A549 (cell line): Measurements from ENCODE around the gene TEX9. TPM values are rescaled to one million over a fixed set of nuclear protein-coding genes. Genes with fewer than 3 reads are reported as not detected.

ENCODE experiments used
- ATAC-seq, 2 experiments: fragments of 200-7000 bp in 1 of 2; fragments of >200 bp in 1 of 2; cut with Nextera tagmentation in 1 of 2; cut with Tn5 transposase in 1 of 2; 3 replicates each; pipeline versions ENCODE4 v1.8.0 to v1.9.1; 2018 to 2020; ENCODE audit warnings: mild to moderate bottlenecking in 1 of 2, moderate library complexity in 1 of 2
- CTCF ChIA-PET: fragments of 300-600 bp; sonication (Branson Sonifier 250); formaldehyde crosslinking; extraction: SDS; loops from one replicate; lab custom pipeline; 2021; ENCODE audit warnings: antibody characterized with exemption, inconsistent platforms; lab: Yijun Ruan, JAX
- POLR2A ChIA-PET: fragments of 350-600 bp; formaldehyde crosslinking; extraction: SDS; loops from one replicate; lab custom pipeline; 2021; ENCODE audit warnings: antibody characterized with exemption, inconsistent platforms; lab: Yijun Ruan, JAX
- DNase-seq, 2 experiments: peaks; one replicate each; pipeline versions ENCODE4 v3.0.0 to v3.0.0-alpha.2; 2011 to 2016; ENCODE audit warnings: low read depth in 1 of 2, low spot score in 1 of 2
- FAIRE-seq: peaks from 2 replicates; lab custom pipeline; 2011; peaks lifted over from hg19 to GRCh38; lab: Jason Lieb, UNC
- H3K27ac ChIP-seq, 2 experiments: fragments of >200 bp; sonication (Bioruptor Twin); formaldehyde crosslinking; 3 replicates each; pipeline ENCODE4 v1.5.1; 2016 to 2017
- H3K4me1 ChIP-seq: fragments of >200 bp; sonication (Bioruptor Twin); formaldehyde crosslinking; 3 replicates; pipeline ENCODE4 v1.6.1; 2016
- H3K4me2 ChIP-seq: fragments of >200 bp; sonication (Bioruptor Twin); formaldehyde crosslinking; 3 replicates; pipeline ENCODE4 v1.6.1; 2016
- H3K4me3 ChIP-seq: fragments of >200 bp; sonication (Bioruptor Twin); formaldehyde crosslinking; 3 replicates; pipeline ENCODE4 v1.5.1; 2016
- H3K9me3 ChIP-seq: fragments of >200 bp; sonication (Bioruptor Twin); formaldehyde crosslinking; 3 replicates; pipeline ENCODE4 v1.6.1; 2016
- CHD2 ChIP-seq: fragments of 150-350 bp; IDR thresholded peaks from 2 replicates; pipeline ENCODE4 v1.6.1; 2014; ENCODE audit warnings: low read length; ENCODE audit not compliant: partially characterized antibody
- CHD4 ChIP-seq: fragments of 200-600 bp; sonication (generic); IDR thresholded peaks from 2 replicates; pipeline ENCODE4 v1.6.1; 2016; ENCODE audit warnings: antibody characterized with exemption, mild to moderate bottlenecking, borderline replicate concordance
- EP300 ChIP-seq, 2 experiments: fragments of >200 bp; sonication (Bioruptor Twin); formaldehyde crosslinking; IDR thresholded peaks; 2 replicates in 1 of 2; 3 replicates in 1 of 2; pipeline ENCODE4 v1.6.1; 2016 to 2017
- FOSB ChIP-seq: fragments of 250-450 bp; sonication (Bioruptor Pico); IDR thresholded peaks from 2 replicates; pipeline ENCODE4 v1.5.0; 2020; ENCODE audit warnings: mild to moderate bottlenecking, moderate library complexity
- HDAC2 ChIP-seq: fragments of 200-600 bp; sonication (generic); IDR thresholded peaks from 2 replicates; pipeline ENCODE4 v1.6.1; 2016
- JUN ChIP-seq, 2 experiments: fragments of >200 bp; sonication (Bioruptor Twin); formaldehyde crosslinking; IDR thresholded peaks; 2 replicates in 1 of 2; 3 replicates in 1 of 2; pipeline ENCODE4 v1.6.1; 2016 to 2017
- KDM1A ChIP-seq: fragments of 200-600 bp; sonication (generic); IDR thresholded peaks from 2 replicates; pipeline ENCODE4 v1.6.1; 2016; ENCODE audit warnings: low read depth, mild to moderate bottlenecking
- MAZ ChIP-seq: fragments of 150-350 bp; IDR thresholded peaks from 2 replicates; pipeline ENCODE4 v1.6.1; 2014; ENCODE audit warnings: antibody characterized with exemption, low read depth, low read length, borderline replicate concordance
- NFE2L2 ChIP-seq: fragments of 150-350 bp; conservative IDR thresholded peaks from 2 replicates; pipeline ENCODE4 v1.6.1; 2014; ENCODE audit warnings: low read length
- POLR2A ChIP-seq: IDR thresholded peaks from 2 replicates; pipeline ENCODE4 v1.6.1; 2012; ENCODE audit warnings: mild to moderate bottlenecking, low read length
- POLR2AphosphoS2 ChIP-seq: conservative IDR thresholded peaks from 2 replicates; pipeline ENCODE4 v1.6.1; 2012; ENCODE audit warnings: low read length, improper control_type of control experiment, inconsistent platforms
- RARB ChIP-seq: fragments of 250-450 bp; sonication (Bioruptor Pico); IDR thresholded peaks from 2 replicates; pipeline ENCODE4 v1.8.0; 2021; ENCODE audit warnings: mild to moderate bottlenecking, moderate library complexity
- RFX5 ChIP-seq: fragments of 450-650 bp; IDR thresholded peaks from 2 replicates; pipeline ENCODE4 v1.7.1; 2014; ENCODE audit warnings: antibody characterized with exemption, mild to moderate bottlenecking, moderate library complexity
- SMC3 ChIP-seq: fragments of >200 bp; sonication (Bioruptor Twin); formaldehyde crosslinking; IDR thresholded peaks from 3 replicates; pipeline ENCODE4 v1.6.1; 2018; ENCODE audit warnings: inconsistent platforms
- SREBF2 ChIP-seq: fragments of 450-650 bp; IDR thresholded peaks from 2 replicates; pipeline ENCODE4 v1.6.1; 2014; ENCODE audit warnings: mild to moderate bottlenecking, moderate library complexity
- TFCP2L1 ChIP-seq: fragments of 250-450 bp; sonication (Bioruptor Pico); IDR thresholded peaks from 2 replicates; pipeline ENCODE4 v1.5.0; 2021; ENCODE audit warnings: mild to moderate bottlenecking
- TP53 ChIP-seq: fragments of 250-450 bp; sonication (Bioruptor Pico); IDR thresholded peaks from 2 replicates; pipeline ENCODE4 v1.5.0; 2021; ENCODE audit warnings: mild to moderate bottlenecking, moderate library complexity
- ZNF302 ChIP-seq: fragments of 250-450 bp; sonication (Bioruptor Pico); IDR thresholded peaks from 2 replicates; pipeline ENCODE4 v1.9.0; 2021; ENCODE audit warnings: inconsistent platforms, mild to moderate bottlenecking, moderate library complexity
- WGBS: methylation state at CpG from one replicate; pipeline ENCODE4 v1.1.6; 2017; ENCODE audit errors: missing lambda C conversion rate; 5-methylcytosine and 5-hydroxymethylcytosine counted together
- polyA plus RNA-seq, 4 experiments: library from polyadenylated mRNA; depleted of rRNA in 3 of 4; stranded (reverse); fragments of >200 nt; fragmentation: RNase III in 1 of 4; extraction: RNeasy Plus Mini Kit Qiagen cat#74134 plus additional on column Dnase treatment in 1 of 4; gene quantifications; 2 replicates in 3 of 4; 3 replicates in 1 of 4; pipeline ENCODE4 v1.2.3, GENCODE V29; 2011 to 2017
- TF ChIP-seq, protein P1 (sequence below): IDR thresholded peaks from 2 replicates; pipeline ENCODE4 v1.6.1; 2012
- TF ChIP-seq, protein P2 (sequence below): fragments of 250-450 bp; sonication (Bioruptor Pico); IDR thresholded peaks from 2 replicates; pipeline ENCODE4 v1.5.0; 2020; ENCODE audit warnings: low read depth, mild to moderate bottlenecking, moderate library complexity
- TF ChIP-seq, protein P3 (sequence below): fragments of >200 bp; sonication (Bioruptor Twin); formaldehyde crosslinking; IDR thresholded peaks from 3 replicates; pipeline ENCODE4 v1.6.1; 2016
- TF ChIP-seq, protein P4 (sequence below): fragments of >200 bp; sonication (Bioruptor Twin); formaldehyde crosslinking; IDR thresholded peaks from 3 replicates; pipeline ENCODE4 v1.5.1; 2016
- TF ChIP-seq, protein P5 (sequence below): fragments of 450-650 bp; IDR thresholded peaks from 2 replicates; pipeline ENCODE4 v1.6.1; 2014; ENCODE audit warnings: antibody characterized with exemption

Gene TEX9
- polyA plus RNA-seq, 2 of the 4 experiments (the other 2 are of a cell fraction), result 7.7 to 13.3 TPM

DNA sequence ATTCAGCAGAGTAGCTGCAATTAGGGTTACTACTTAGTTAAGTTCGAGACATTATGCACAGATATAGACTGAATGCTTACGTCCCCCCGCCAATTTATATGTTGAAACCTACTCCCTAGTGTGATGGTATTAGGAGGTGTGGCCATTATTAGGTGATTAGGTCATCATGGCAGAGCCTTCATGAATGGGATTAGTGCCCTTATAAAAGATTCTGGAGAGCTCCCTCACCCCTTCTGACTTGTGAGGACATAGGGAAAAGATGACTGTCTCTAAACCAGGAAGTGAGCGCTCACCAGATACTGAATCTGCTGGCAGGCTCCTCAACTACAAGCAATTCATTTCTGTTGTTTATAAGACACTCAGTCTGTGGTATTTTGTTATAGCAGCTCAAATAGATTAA lies 25.6 kb upstream of the TEX9 start:
- DNase-seq (no peak), ATAC-seq (no peak), FAIRE-seq (peak; percentile 23)
- Histone ChIP-seq H3K4me3 (no peak overlapping the region), H3K9me3 (0 out of 3 replicates have a peak, but pooled peaks cover 6% of the 10 kb centered on the region), H3K4me1 (no peaks in the 10 kb centered on the region), H3K27ac (no peak overlapping the region), H3K4me2 (no peak overlapping the region)
- 77% methylated on average over 4 of the region's 4 CpGs for WGBS
- no peak for TF ChIP-seq RFX5
- no peak for TF ChIP-seq CHD4
- TF ChIP-seq TFCP2L1, result no peak
- TF ChIP-seq NFE2L2, result no peak
- TF ChIP-seq, protein P1, sequence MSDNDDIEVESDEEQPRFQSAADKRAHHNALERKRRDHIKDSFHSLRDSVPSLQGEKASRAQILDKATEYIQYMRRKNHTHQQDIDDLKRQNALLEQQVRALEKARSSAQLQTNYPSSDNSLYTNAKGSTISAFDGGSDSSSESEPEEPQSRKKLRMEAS, result no peak
- TF ChIP-seq ZNF302 (CRISPR knock-in tag), result no peak
- TF ChIP-seq HDAC2, result no peak
- ChIA-PET CTCF (interaction anchor here (1.3 kb wide), 1 partner anchor 11 kb away, joined by 5 read pairs; no protein-coding TSS in a partner anchor), POLR2A (no interaction called here)

DNA sequence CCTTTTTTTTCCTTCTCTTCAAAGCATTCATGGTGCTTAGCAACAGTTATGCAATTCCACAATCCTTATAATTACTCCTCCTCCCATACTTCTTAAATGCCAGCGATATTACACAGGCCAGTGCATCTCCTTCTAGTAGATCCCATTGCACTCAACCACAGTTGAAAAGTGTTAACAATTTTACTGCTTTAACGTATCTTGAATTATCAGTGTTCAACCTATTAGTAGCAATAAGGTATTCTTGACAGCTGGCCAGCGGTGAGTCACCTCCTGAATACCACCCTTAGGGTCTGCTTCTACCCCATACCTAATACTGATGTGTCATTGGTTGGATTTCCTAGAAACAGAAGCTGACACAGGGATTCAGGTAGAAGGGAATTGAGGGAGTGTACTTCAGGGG lies 24.0 kb upstream of the TEX9 start:
- Histone ChIP-seq H3K27ac (no peak overlapping the region), H3K4me3 (no peak overlapping the region), H3K4me2 (no peak overlapping the region), H3K4me1 (no peaks in the 10 kb centered on the region), H3K9me3 (0 out of 3 replicates have a peak, but pooled peaks cover 6% of the 10 kb centered on the region)
- 26% methylated on average over 3 of the region's 3 CpGs for WGBS
- POLR2A ChIA-PET, result no interaction called here
- CTCF ChIA-PET, result no interaction called here
- no peak for FAIRE-seq
- no peak for ATAC-seq
- no peak for DNase-seq
- TF ChIP-seq HDAC2, result no peak
- no peak for TF ChIP-seq RARB
- TF ChIP-seq CHD2, result no peak
- TF ChIP-seq TP53, result no peak
- TF ChIP-seq JUN (IDR thresholded peaks at IDR 0.05), result no peak
- TF ChIP-seq POLR2AphosphoS2, result no peak
- TF ChIP-seq, protein P2, sequence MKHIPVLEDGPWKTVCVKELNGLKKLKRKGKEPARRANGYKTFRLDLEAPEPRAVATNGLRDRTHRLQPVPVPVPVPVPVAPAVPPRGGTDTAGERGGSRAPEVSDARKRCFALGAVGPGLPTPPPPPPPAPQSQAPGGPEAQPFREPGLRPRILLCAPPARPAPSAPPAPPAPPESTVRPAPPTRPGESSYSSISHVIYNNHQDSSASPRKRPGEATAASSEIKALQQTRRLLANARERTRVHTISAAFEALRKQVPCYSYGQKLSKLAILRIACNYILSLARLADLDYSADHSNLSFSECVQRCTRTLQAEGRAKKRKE, result no peak
- no peak for TF ChIP-seq KDM1A
- TF ChIP-seq FOSB (CRISPR knock-in tag), result no peak
- TF ChIP-seq TFCP2L1, result no peak
- no peak for TF ChIP-seq MAZ
- no peak for TF ChIP-seq EP300 (IDR thresholded peaks at IDR 0.05)
- TF ChIP-seq, protein P3, sequence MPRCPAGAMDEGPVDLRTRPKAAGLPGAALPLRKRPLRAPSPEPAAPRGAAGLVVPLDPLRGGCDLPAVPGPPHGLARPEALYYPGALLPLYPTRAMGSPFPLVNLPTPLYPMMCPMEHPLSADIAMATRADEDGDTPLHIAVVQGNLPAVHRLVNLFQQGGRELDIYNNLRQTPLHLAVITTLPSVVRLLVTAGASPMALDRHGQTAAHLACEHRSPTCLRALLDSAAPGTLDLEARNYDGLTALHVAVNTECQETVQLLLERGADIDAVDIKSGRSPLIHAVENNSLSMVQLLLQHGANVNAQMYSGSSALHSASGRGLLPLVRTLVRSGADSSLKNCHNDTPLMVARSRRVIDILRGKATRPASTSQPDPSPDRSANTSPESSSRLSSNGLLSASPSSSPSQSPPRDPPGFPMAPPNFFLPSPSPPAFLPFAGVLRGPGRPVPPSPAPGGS, result no peak
- no peak for TF ChIP-seq SMC3
- no peak for TF ChIP-seq ZNF302 (CRISPR knock-in tag)
- TF ChIP-seq, protein P4, sequence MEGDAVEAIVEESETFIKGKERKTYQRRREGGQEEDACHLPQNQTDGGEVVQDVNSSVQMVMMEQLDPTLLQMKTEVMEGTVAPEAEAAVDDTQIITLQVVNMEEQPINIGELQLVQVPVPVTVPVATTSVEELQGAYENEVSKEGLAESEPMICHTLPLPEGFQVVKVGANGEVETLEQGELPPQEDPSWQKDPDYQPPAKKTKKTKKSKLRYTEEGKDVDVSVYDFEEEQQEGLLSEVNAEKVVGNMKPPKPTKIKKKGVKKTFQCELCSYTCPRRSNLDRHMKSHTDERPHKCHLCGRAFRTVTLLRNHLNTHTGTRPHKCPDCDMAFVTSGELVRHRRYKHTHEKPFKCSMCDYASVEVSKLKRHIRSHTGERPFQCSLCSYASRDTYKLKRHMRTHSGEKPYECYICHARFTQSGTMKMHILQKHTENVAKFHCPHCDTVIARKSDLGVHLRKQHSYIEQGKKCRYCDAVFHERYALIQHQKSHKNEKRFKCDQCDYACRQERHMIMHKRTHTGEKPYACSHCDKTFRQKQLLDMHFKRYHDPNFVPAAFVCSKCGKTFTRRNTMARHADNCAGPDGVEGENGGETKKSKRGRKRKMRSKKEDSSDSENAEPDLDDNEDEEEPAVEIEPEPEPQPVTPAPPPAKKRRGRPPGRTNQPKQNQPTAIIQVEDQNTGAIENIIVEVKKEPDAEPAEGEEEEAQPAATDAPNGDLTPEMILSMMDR, result no peak
- no peak for TF ChIP-seq CHD4
- TF ChIP-seq SREBF2, result no peak
- TF ChIP-seq POLR2A, result no peak
- TF ChIP-seq, protein P5, sequence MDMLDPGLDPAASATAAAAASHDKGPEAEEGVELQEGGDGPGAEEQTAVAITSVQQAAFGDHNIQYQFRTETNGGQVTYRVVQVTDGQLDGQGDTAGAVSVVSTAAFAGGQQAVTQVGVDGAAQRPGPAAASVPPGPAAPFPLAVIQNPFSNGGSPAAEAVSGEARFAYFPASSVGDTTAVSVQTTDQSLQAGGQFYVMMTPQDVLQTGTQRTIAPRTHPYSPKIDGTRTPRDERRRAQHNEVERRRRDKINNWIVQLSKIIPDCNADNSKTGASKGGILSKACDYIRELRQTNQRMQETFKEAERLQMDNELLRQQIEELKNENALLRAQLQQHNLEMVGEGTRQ, result no peak
